DND-41 (cell line): ENCODE data around the gene SLC13A2.

Source experiments
- ATAC-seq: fragments of 200-7000 bp; cut with Tn5 transposase; 3 replicates; pipeline ENCODE4 v1.9.1; 2021; ENCODE audit warnings: low read depth; ENCODE audit not compliant: insufficient read depth
- DNase-seq: peaks from one replicate; pipeline ENCODE4 v3.0.0-alpha.2; 2020
- H2AFZ ChIP-seq: 2 replicates; pipeline ENCODE4 v1.6.0; 2012; ENCODE audit warnings: low read depth, low read length
- H3K27ac ChIP-seq: 2 replicates; pipeline ENCODE4 v1.5.1; 2012; ENCODE audit warnings: low read length, inconsistent platforms
- H3K27me3 ChIP-seq: fragments of 200-600 bp; sonication (generic); 2 replicates; pipeline ENCODE4 v1.6.0; 2012; ENCODE audit warnings: low read length, mild to moderate bottlenecking, inconsistent platforms; ENCODE audit not compliant: insufficient read depth, poor library complexity
- H3K36me3 ChIP-seq: 2 replicates; pipeline ENCODE4 v1.5.1; 2012; ENCODE audit warnings: low read length, inconsistent platforms; ENCODE audit not compliant: insufficient read depth
- H3K4me1 ChIP-seq: 2 replicates; pipeline ENCODE4 v1.5.1; 2012; ENCODE audit warnings: mild to moderate bottlenecking, low read length; ENCODE audit not compliant: insufficient read depth
- H3K4me2 ChIP-seq: 2 replicates; pipeline ENCODE4 v1.6.0; 2012; ENCODE audit warnings: mild to moderate bottlenecking, moderate library complexity, low read length, inconsistent platforms; ENCODE audit not compliant: insufficient read depth
- H3K4me3 ChIP-seq, 2 experiments: fragments of 200-600 bp in 1 of 2; shearing (Covaris generic) in 1 of 2; 2 replicates each; pipeline ENCODE4 v1.5.1; 2012 to 2016; ENCODE audit warnings: inconsistent platforms in 2 of 2, low read length in 2 of 2, mild to moderate bottlenecking in 2 of 2, low read depth in 1 of 2, moderate library complexity in 1 of 2
- H3K79me2 ChIP-seq: 2 replicates; pipeline ENCODE4 v1.6.0; 2012; ENCODE audit warnings: low read length, inconsistent platforms; ENCODE audit not compliant: insufficient read depth
- H3K9ac ChIP-seq: 2 replicates; pipeline ENCODE4 v1.6.0; 2012; ENCODE audit warnings: low read depth, mild to moderate bottlenecking, inconsistent platforms, low read length, moderate library complexity
- H3K9me3 ChIP-seq: 2 replicates; pipeline ENCODE4 v1.5.1; 2012; ENCODE audit warnings: low read length, moderate library complexity, mild to moderate bottlenecking, inconsistent platforms; ENCODE audit not compliant: insufficient read depth, severe bottlenecking
- H4K20me1 ChIP-seq: 2 replicates; pipeline ENCODE4 v1.6.0; 2012; ENCODE audit warnings: low read length; ENCODE audit not compliant: insufficient read depth
- EZH2 ChIP-seq: IDR thresholded peaks from 3 replicates; pipeline ENCODE4 v1.6.1; 2012; ENCODE audit warnings: borderline replicate concordance, low read depth, mild to moderate bottlenecking, moderate library complexity, low read length, inconsistent platforms; ENCODE audit not compliant: severe bottlenecking
- TF ChIP-seq, protein P1 (sequence below): IDR thresholded peaks from 2 replicates; pipeline ENCODE4 v1.5.1; 2012; ENCODE audit warnings: borderline replicate concordance, low read length, moderate library complexity, mild to moderate bottlenecking; ENCODE audit not compliant: poor library complexity, severe bottlenecking; ENCODE audit errors: extremely low read depth

Gene SLC13A2

DNA sequence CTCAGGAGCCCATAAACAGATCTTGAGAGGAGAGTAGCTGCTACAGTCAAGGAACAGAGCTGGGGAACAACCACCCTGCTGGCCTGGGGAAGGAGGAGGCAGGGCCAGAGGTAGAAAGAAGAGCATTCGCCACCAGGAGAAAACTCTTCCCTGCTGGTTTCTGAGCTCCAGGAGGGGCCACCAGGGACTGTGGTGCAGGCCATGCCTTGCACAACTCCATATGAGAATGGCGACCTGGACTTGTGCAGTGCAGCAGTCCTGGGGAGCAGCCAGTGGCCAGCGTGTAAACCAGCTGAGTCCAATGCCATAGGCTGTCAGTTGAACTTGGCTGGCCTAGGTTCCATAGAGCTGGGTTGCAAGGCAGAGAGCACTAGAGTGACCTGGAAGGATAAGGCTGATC, 11.6 kb downstream of the SLC13A2 start:
- Histone ChIP-seq H3K4me3 (no peak overlapping the region), H4K20me1 (no peaks in the 10 kb centered on the region), H3K4me1 (no peaks in the 10 kb centered on the region), H3K27me3 (peaks cover 22% of the 10 kb centered on the region), H3K36me3 (no peaks in the 10 kb centered on the region), H3K4me2 (no peak overlapping the region), H3K9ac (no peak overlapping the region), H2AFZ (no peak overlapping the region), H3K27ac (no peak overlapping the region), H3K9me3 (no peaks in the 10 kb centered on the region), H3K79me2 (no peaks in the 10 kb centered on the region)
- DNase-seq (no peak), ATAC-seq (no peak)
- no peak for TF ChIP-seq EZH2
- TF ChIP-seq, protein P1, sequence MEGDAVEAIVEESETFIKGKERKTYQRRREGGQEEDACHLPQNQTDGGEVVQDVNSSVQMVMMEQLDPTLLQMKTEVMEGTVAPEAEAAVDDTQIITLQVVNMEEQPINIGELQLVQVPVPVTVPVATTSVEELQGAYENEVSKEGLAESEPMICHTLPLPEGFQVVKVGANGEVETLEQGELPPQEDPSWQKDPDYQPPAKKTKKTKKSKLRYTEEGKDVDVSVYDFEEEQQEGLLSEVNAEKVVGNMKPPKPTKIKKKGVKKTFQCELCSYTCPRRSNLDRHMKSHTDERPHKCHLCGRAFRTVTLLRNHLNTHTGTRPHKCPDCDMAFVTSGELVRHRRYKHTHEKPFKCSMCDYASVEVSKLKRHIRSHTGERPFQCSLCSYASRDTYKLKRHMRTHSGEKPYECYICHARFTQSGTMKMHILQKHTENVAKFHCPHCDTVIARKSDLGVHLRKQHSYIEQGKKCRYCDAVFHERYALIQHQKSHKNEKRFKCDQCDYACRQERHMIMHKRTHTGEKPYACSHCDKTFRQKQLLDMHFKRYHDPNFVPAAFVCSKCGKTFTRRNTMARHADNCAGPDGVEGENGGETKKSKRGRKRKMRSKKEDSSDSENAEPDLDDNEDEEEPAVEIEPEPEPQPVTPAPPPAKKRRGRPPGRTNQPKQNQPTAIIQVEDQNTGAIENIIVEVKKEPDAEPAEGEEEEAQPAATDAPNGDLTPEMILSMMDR = no peak

DNA sequence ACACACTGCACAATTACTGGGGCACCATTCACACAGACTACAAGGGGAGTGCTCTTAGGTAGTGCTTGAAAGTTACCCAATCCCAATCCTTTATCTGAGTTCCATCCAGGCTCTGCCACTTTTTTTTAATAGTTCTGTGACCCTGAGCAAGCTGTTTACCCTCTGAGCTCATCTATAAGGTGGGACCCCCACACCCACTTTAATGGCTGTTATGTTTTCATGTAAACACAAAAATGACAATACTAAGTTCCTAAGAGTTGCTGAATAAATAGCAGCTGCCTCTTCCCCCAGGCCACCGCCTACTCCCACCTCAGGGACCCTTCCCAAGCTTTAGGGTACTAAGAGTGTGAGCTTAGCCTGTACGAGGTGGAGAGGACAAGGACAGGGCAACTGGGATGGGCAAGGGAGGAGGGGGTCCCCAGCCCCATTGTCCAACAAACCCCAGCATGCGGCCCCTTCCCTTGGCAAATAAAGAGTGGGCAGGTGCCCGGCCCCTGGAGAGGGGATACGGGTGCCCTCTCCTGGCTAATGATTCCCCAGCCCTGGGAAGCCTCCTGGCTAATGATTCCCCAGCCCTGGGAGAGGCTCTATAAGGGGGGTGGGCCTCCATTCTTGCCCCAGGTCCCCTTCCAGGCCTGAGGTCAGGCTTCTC, 14.6 kb downstream of the SLC13A2 start:
- Histone ChIP-seq H4K20me1 (no peaks in the 10 kb centered on the region), H3K4me2 (no peak overlapping the region), H2AFZ (no peak overlapping the region), H3K36me3 (no peaks in the 10 kb centered on the region), H3K4me1 (no peaks in the 10 kb centered on the region), H3K27me3 (peaks cover 7% of the 10 kb centered on the region), H3K79me2 (no peaks in the 10 kb centered on the region), H3K4me3 (no peak overlapping the region), H3K9me3 (no peaks in the 10 kb centered on the region), H3K27ac (no peak overlapping the region), H3K9ac (no peak overlapping the region)
- DNase-seq (no peak), ATAC-seq (no peak)
- TF ChIP-seq EZH2 = no peak
- TF ChIP-seq, protein P1 = no peak

- Histone ChIP-seq H3K79me2 (no peaks in the 10 kb centered on the region), H2AFZ (no peak overlapping the region), H3K9ac (no peak overlapping the region), H3K36me3 (no peaks in the 10 kb centered on the region), H3K4me3 (no peak overlapping the region), H3K4me2 (no peak overlapping the region), H3K27me3 (peaks cover 6% of the 10 kb centered on the region), H3K27ac (no peak overlapping the region), H3K9me3 (no peaks in the 10 kb centered on the region), H3K4me1 (no peaks in the 10 kb centered on the region), H4K20me1 (no peaks in the 10 kb centered on the region)
- no peak for TF ChIP-seq EZH2
- TF ChIP-seq, protein P1 = no peak
- ATAC-seq (no peak), DNase-seq (no peak)
Measured at GRCh38 chr17:28488533-28489276, 15.3 kb downstream of the SLC13A2 start.
